LNCaP clone FGC (cell line): ENCODE measurements around the gene PNLIPRP3.
"Not testable (repeated sequence)": the region's sequence is repeated elsewhere in the genome, so short reads cannot be mapped to it uniquely, and the experiment has no call there.

Experiments
- DNase-seq: peaks from one replicate; pipeline ENCODE4 v3.0.0-alpha.2; 2011; ENCODE audit warnings: low read depth
- H3K4me3 ChIP-seq: 2 replicates; pipeline ENCODE4 v1.5.1; 2011; ENCODE audit warnings: mild to moderate bottlenecking, low read depth, low read length, control low read depth
- TF ChIP-seq, protein P1 (sequence below): IDR thresholded peaks from 2 replicates; pipeline ENCODE4 v1.5.1; 2012; ENCODE audit warnings: mild to moderate bottlenecking; ENCODE audit not compliant: control insufficient read depth, insufficient read depth; ENCODE audit errors: extremely low read depth

Gene PNLIPRP3

DNA sequence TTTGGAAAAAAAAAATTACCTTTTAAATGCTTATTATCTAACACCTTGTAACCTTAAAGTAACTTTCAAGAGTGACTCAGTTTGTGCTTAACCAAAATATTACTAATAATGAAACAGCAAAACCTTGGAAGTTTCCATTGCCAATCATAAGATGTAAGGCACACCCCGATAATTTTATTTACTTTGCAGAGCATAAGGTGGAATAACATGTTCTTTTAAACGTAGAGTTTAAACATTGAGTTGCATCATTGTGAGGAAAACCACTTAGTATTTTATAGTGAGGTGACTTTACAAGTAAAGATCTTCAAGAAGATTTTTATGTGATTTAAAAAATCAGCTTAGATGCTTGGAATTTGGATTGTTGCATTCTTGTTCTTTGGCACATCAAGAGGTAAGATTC lies at the start of gene PNLIPRP3:
Gene PNLIPRP3, plus strand, starts transcription at position 177 of the 400 bp plus-strand sequence. Its CDS starts 166 bp downstream, at position 343.
- no peak within 1 kb of the TSS for H3K4me3 ChIP-seq
- TF ChIP-seq, protein P1, sequence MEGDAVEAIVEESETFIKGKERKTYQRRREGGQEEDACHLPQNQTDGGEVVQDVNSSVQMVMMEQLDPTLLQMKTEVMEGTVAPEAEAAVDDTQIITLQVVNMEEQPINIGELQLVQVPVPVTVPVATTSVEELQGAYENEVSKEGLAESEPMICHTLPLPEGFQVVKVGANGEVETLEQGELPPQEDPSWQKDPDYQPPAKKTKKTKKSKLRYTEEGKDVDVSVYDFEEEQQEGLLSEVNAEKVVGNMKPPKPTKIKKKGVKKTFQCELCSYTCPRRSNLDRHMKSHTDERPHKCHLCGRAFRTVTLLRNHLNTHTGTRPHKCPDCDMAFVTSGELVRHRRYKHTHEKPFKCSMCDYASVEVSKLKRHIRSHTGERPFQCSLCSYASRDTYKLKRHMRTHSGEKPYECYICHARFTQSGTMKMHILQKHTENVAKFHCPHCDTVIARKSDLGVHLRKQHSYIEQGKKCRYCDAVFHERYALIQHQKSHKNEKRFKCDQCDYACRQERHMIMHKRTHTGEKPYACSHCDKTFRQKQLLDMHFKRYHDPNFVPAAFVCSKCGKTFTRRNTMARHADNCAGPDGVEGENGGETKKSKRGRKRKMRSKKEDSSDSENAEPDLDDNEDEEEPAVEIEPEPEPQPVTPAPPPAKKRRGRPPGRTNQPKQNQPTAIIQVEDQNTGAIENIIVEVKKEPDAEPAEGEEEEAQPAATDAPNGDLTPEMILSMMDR: no peak
- DNase-seq: peak; percentile 51

DNA sequence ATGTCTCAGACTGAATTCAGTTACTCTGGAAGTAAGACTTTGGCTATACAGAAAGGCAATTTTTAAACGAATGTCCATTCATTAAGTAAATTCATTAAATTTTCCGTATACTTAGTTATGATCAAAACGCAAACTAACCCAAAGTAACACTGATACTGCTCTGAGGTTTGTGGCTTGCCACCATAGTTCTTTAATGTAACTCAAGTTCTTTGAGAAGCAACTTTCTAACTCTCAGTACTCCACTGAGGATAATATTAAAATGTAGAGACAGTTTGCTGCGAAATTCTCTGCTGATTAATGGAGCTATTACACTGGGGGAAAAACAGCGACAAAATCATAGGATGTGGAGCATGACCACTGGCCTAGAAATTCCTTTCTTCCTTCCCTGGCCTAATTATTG lies 45.4 kb upstream of the PNLIPRP3 start:
- DNase-seq: no peak
- TF ChIP-seq, protein P1: no peak
- no peak overlapping the region for H3K4me3 ChIP-seq

- DNase-seq: no peak
- TF ChIP-seq, protein P1: no peak
These were observed 42.3 kb upstream of the PNLIPRP3 start for GRCh38 chr10:116385311-116385710.

DNA sequence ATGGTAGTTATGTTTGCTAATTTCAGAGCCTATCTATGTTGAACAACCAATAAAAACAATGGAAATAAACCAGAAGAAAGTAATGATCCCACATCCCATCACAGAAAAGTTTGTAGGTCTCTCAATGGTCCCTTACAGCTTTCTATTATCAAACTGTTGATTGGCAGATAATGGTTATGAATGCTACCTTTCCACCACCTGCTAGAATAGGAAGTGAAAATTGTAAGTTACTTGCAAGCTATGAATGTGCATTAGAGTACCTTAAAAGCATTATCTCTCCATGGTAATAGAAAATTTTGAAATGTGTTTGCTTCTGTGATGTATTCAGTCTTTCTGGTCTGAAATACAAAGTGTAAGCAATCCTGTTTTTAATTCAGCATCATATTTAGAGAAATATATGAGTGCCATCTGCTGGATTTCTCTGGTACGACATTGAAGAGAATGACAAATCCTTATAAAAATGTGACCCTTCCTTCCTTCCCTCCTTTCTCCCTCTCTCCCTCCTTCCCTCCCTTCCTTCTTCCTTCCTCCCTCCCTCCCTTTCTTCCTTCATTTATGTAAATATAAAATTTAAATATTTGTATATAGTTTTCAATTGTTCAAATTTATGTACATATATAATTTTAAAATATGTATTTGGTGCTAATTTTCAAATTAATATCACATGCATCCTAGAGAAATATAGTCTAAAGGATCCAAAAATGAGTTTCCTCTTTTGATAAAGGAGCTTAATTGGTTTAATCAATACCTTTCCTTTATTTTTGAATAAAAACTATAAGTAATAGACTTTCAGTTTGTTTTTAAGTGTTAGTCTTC lies 41.4 kb upstream of the PNLIPRP3 start:
- H3K4me3 ChIP-seq: no peak overlapping the region
- no peak for DNase-seq
- TF ChIP-seq, protein P1: peak; percentile 60

More at GRCh38 chr10:116385311-116385710, 42.3 kb upstream of the PNLIPRP3 start:
- H3K4me3 ChIP-seq: no peak overlapping the region

GRCh38 chr10:116393246-116393831 lies 34.3 kb upstream of the PNLIPRP3 start:
- not testable (repeated sequence) for DNase-seq

GRCh38 chr10:116395223-116395985 lies 32.2 kb upstream of the PNLIPRP3 start:
- DNase-seq: no peak
- TF ChIP-seq, protein P1: no peak
- H3K4me3 ChIP-seq: no peak overlapping the region

More at GRCh38 chr10:116393246-116393831, 34.3 kb upstream of the PNLIPRP3 start:
- not testable (repeated sequence) for H3K4me3 ChIP-seq

GRCh38 chr10:116398224-116398623 lies 29.4 kb upstream of the PNLIPRP3 start:
- no peak overlapping the region for H3K4me3 ChIP-seq
- TF ChIP-seq, protein P1: no peak
- DNase-seq: peak; percentile 40
